H9 (cell line): Measurements from ENCODE around the gene TMEM213. TPM values are rescaled to one million over a fixed set of nuclear protein-coding genes. Genes with fewer than 3 reads are reported as not detected.

Experiments
- DNase-seq: peaks from one replicate; pipeline ENCODE4 v3.0.0-alpha.2; 2017
- H2AFZ ChIP-seq: one replicate; pipeline ENCODE4 v1.6.1; 2013; ENCODE audit warnings: mild to moderate bottlenecking, low read length, control low read depth, moderate library complexity
- H2AK5ac ChIP-seq: 2 replicates; pipeline ENCODE4 v1.6.1; 2013; ENCODE audit warnings: low read length, control low read depth, mixed read lengths; ENCODE audit not compliant: insufficient read length
- H2BK120ac ChIP-seq: one replicate; pipeline ENCODE4 v1.6.1; 2013; ENCODE audit warnings: low read depth, mild to moderate bottlenecking, low read length, control low read depth, inconsistent platforms; ENCODE audit not compliant: poor library complexity, severe bottlenecking
- H2BK12ac ChIP-seq: 2 replicates; pipeline ENCODE4 v1.6.1; 2013; ENCODE audit warnings: low read length, control low read depth, mixed read lengths, low read depth; ENCODE audit not compliant: insufficient read length
- H2BK15ac ChIP-seq: 2 replicates; pipeline ENCODE4 v1.6.1; 2013; ENCODE audit warnings: low read depth, low read length, control low read depth
- H2BK20ac ChIP-seq: one replicate; pipeline ENCODE4 v1.6.1; 2013; ENCODE audit warnings: low read depth, mild to moderate bottlenecking, low read length, control low read depth, inconsistent platforms; ENCODE audit not compliant: poor library complexity, severe bottlenecking
- H2BK5ac ChIP-seq: 2 replicates; pipeline ENCODE4 v1.6.1; 2013; ENCODE audit warnings: low read length, control low read depth, mixed read lengths; ENCODE audit not compliant: insufficient read length
- H3K14ac ChIP-seq: 2 replicates; pipeline ENCODE4 v1.6.1; 2013; ENCODE audit warnings: low read length, control low read depth; ENCODE audit not compliant: insufficient read depth
- H3K18ac ChIP-seq: 2 replicates; pipeline ENCODE4 v1.6.1; 2013; ENCODE audit warnings: low read depth, mild to moderate bottlenecking, mixed read lengths, low read length, control low read depth; ENCODE audit not compliant: insufficient read length
- H3K23ac ChIP-seq: 2 replicates; pipeline ENCODE4 v1.6.1; 2013; ENCODE audit warnings: low read length, control low read depth, mixed read lengths, low read depth; ENCODE audit not compliant: insufficient read length
- H3K23me2 ChIP-seq: 2 replicates; pipeline ENCODE4 v1.6.1; 2013; ENCODE audit warnings: low read depth, mild to moderate bottlenecking, mixed read lengths, low read length, control low read depth; ENCODE audit not compliant: insufficient read length, poor library complexity, severe bottlenecking
- H3K27ac ChIP-seq: 2 replicates; pipeline ENCODE4 v1.5.1; 2013; ENCODE audit warnings: low read length, control low read depth, mixed read lengths, low read depth; ENCODE audit not compliant: insufficient read length
- H3K27me3 ChIP-seq: 2 replicates; pipeline ENCODE4 v1.6.1; 2013; ENCODE audit warnings: low read length, control low read depth, inconsistent platforms; ENCODE audit not compliant: insufficient read depth
- H3K4ac ChIP-seq: 2 replicates; pipeline ENCODE4 v1.6.1; 2013; ENCODE audit warnings: low read depth, mild to moderate bottlenecking, control low read depth, inconsistent platforms, low read length, moderate library complexity
- H3K4me1 ChIP-seq: 2 replicates; pipeline ENCODE4 v1.6.1; 2013; ENCODE audit warnings: low read length, control low read depth, inconsistent platforms; ENCODE audit not compliant: insufficient read depth
- H3K4me2 ChIP-seq: 2 replicates; pipeline ENCODE4 v1.6.1; 2013; ENCODE audit warnings: low read length, control low read depth, mixed read lengths; ENCODE audit not compliant: insufficient read length, insufficient read depth
- H3K56ac ChIP-seq: 2 replicates; pipeline ENCODE4 v1.6.1; 2013; ENCODE audit warnings: low read depth, mild to moderate bottlenecking, mixed read lengths, low read length, control low read depth; ENCODE audit not compliant: insufficient read length
- H3K79me1 ChIP-seq: 2 replicates; pipeline ENCODE4 v1.6.1; 2013; ENCODE audit warnings: low read depth, mild to moderate bottlenecking, moderate library complexity, low read length, control low read depth, inconsistent platforms; ENCODE audit not compliant: insufficient read depth, poor library complexity, severe bottlenecking
- H3K79me2 ChIP-seq: 2 replicates; pipeline ENCODE4 v1.6.1; 2013; ENCODE audit warnings: low read length, control low read depth, inconsistent platforms; ENCODE audit not compliant: insufficient read depth
- H3K9ac ChIP-seq: 2 replicates; pipeline ENCODE4 v1.6.1; 2013; ENCODE audit warnings: low read length, control low read depth, mixed read lengths; ENCODE audit not compliant: insufficient read length; ENCODE audit errors: extremely low read depth
- H3K9me3 ChIP-seq: one replicate; pipeline ENCODE4 v1.6.1; 2013; ENCODE audit warnings: low read depth, low read length, inconsistent platforms; ENCODE audit not compliant: control insufficient read depth
- H3T11ph ChIP-seq: one replicate; pipeline ENCODE4 v1.6.1; 2013; ENCODE audit warnings: mild to moderate bottlenecking, low read length, control low read depth, inconsistent platforms
- H4K20me1 ChIP-seq: one replicate; pipeline ENCODE4 v1.6.1; 2013; ENCODE audit not compliant: control insufficient read depth, insufficient read length, insufficient read depth
- H4K5ac ChIP-seq: 2 replicates; pipeline ENCODE4 v1.6.1; 2013; ENCODE audit warnings: low read depth, mild to moderate bottlenecking, mixed read lengths, low read length, control low read depth; ENCODE audit not compliant: insufficient read length
- H4K8ac ChIP-seq: replicated peaks from 2 replicates; pipeline ENCODE4 v1.6.1; 2013; ENCODE audit warnings: low read length, control low read depth, mixed read lengths, low read depth; ENCODE audit not compliant: insufficient read length
- H4K91ac ChIP-seq: 2 replicates; pipeline ENCODE4 v1.6.1; 2013; ENCODE audit warnings: low read depth, mild to moderate bottlenecking, moderate library complexity, mixed read lengths, low read length, control low read depth; ENCODE audit not compliant: insufficient read length
- H3K27ac Mint-ChIP-seq, 3 experiments: 2 replicates in 2 of 3; 3 replicates in 1 of 3; pipeline ENCODE4 v1.8.0; 2020 to 2021; ENCODE audit warnings: mixed read lengths in 3 of 3, mild to moderate bottlenecking in 1 of 3, moderate library complexity in 1 of 3
- H3K27me3 Mint-ChIP-seq: 2 replicates; pipeline ENCODE4 v1.8.0; 2021; ENCODE audit warnings: low read depth, mild to moderate bottlenecking, moderate library complexity, mixed read lengths
- H3K36me3 Mint-ChIP-seq, 3 experiments: 2 replicates in 2 of 3; 3 replicates in 1 of 3; pipeline ENCODE4 v1.8.0; 2020 to 2021; ENCODE audit warnings: low read depth in 3 of 3, mixed read lengths in 3 of 3; ENCODE audit not compliant: insufficient read depth in 1 of 3
- H3K4me1 Mint-ChIP-seq, 2 experiments: 2 replicates each; pipeline ENCODE4 v1.8.0; 2020; ENCODE audit warnings: mixed read lengths in 2 of 2
- H3K4me3 Mint-ChIP-seq, 2 experiments: 2 replicates in 1 of 2; 3 replicates in 1 of 2; pipeline ENCODE4 v1.8.0; 2020 to 2021; ENCODE audit warnings: mild to moderate bottlenecking in 2 of 2, mixed read lengths in 2 of 2, moderate library complexity in 1 of 2
- H3K9me3 Mint-ChIP-seq, 2 experiments: 2 replicates in 1 of 2; 3 replicates in 1 of 2; pipeline ENCODE4 v1.8.0; 2020; ENCODE audit warnings: mild to moderate bottlenecking in 2 of 2, mixed read lengths in 2 of 2, moderate library complexity in 1 of 2
- CTCF ChIP-seq: fragments of 200-600 bp; sonication (generic); conservative IDR thresholded peaks from 3 replicates; pipeline ENCODE4 v1.8.0; 2021; ENCODE audit warnings: antibody characterized with exemption, mild to moderate bottlenecking
- WGBS: extraction: QIAGEN DNeasy Blood & Tissue Kit; methylation state at CpG from one replicate; pipeline ENCODE4 v1.1.7; 2013; ENCODE audit warnings: missing lambda C conversion rate, low lambda C conversion rate, mixed read lengths; ENCODE audit not compliant: insufficient read length; ENCODE audit errors: extremely low coverage; 5-methylcytosine and 5-hydroxymethylcytosine counted together
- total RNA-seq: library from RNA; stranded (reverse); gene quantifications from 2 replicates; pipeline ENCODE4 v1.2.1, GENCODE V29; 2021

The TMEM213 gene
- total RNA-seq, 1 experiment from 2014 or later: 0.22 TPM

- Histone ChIP-seq H2BK12ac (no peak overlapping the region), H4K91ac (no peak overlapping the region), H2BK120ac (no peak overlapping the region), H3K27me3 (no peaks in the 10 kb centered on the region), H3K14ac (no peak overlapping the region), H3T11ph (no peak overlapping the region), H2BK15ac (no peak overlapping the region), H3K4ac (no peak overlapping the region), H2BK20ac (no peak overlapping the region), H3K9me3 (no peaks in the 10 kb centered on the region), H3K18ac (no peak overlapping the region), H4K5ac (no peak overlapping the region), H2AK5ac (no peak overlapping the region), H4K20me1 (no peaks in the 10 kb centered on the region), H3K23ac (no peak overlapping the region), H3K27ac (no peak overlapping the region), H4K8ac (no peak overlapping the region), H3K9ac (no peak overlapping the region), H3K4me2 (no peak overlapping the region), H3K56ac (no peak overlapping the region), H2BK5ac (no peak overlapping the region), H3K79me1 (no peaks in the 10 kb centered on the region), H2AFZ (no peak overlapping the region), H3K23me2 (no peaks in the 10 kb centered on the region), H3K79me2 (no peaks in the 10 kb centered on the region), H3K4me1 (no peaks in the 10 kb centered on the region)
- no CpG with 5 or more reads among the region's 9 CpGs for WGBS
- no peak overlapping the region for H3K27ac Mint-ChIP-seq
- H3K27me3 Mint-ChIP-seq: no peaks in the 10 kb centered on the region
- H3K36me3 Mint-ChIP-seq: peaks cover 9 to 38% (median 19%) of the 10 kb centered on the region in 3 experiments; a peak in 6 of 7 replicates
- no peaks in the 10 kb centered on the region for H3K9me3 Mint-ChIP-seq
- H3K4me3 Mint-ChIP-seq: no peak overlapping the region
- peak; percentile 43 for TF ChIP-seq CTCF
- DNase-seq: no peak
- peaks cover 4 to 8% of the 10 kb centered on the region in 2 experiments; a peak in 2 of 4 replicates for H3K4me1 Mint-ChIP-seq
These were observed 40.4 kb downstream of the TMEM213 start for GRCh38 chr7:138838166-138838565.
